ENCODE results near the gene MPRIP. TPM values are rescaled to one million over a fixed set of nuclear protein-coding genes. Genes with fewer than 3 reads are reported as not detected.

Gene MPRIP
- total RNA-seq, 2 experiments from 2014 or later: 145 to 157 TPM

DNA sequence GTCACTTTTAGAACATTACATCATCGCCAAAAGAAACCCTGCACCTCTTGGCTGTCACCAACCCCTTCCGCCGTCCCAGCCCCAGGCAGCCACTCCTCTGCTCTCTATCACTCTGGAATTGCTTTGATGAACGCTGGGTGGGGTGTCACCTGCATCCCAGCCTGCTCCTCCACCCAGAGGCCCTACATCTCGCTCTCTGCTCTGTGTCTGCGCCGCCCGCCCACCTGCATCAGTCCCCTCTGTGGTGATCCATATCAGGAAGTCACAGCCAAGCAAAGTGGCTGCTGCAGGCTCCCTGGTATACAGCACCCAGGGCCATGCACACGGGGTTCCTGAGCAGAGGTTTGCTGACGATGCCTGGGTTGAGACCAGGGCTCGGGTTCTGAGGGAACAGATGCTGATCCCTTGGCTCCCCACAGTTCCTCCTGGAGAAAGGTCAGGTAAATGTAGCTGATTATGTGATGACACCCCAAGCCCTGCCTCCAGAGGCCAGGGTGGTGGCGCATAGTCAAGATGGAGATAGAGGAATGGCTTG lies 30.8 kb downstream of the MPRIP start:
- intact Hi-C loops (cut with micrococcal nuclease): no loop called here
- no peaks in the 10 kb centered on the region for H3K27me3 Mint-ChIP-seq
- CTCF ChIA-PET: interaction anchor here (0.6 kb wide), 2 partner anchors 197 to 240 kb away, joined by 3 read pairs; no protein-coding TSS in a partner anchor

DNA sequence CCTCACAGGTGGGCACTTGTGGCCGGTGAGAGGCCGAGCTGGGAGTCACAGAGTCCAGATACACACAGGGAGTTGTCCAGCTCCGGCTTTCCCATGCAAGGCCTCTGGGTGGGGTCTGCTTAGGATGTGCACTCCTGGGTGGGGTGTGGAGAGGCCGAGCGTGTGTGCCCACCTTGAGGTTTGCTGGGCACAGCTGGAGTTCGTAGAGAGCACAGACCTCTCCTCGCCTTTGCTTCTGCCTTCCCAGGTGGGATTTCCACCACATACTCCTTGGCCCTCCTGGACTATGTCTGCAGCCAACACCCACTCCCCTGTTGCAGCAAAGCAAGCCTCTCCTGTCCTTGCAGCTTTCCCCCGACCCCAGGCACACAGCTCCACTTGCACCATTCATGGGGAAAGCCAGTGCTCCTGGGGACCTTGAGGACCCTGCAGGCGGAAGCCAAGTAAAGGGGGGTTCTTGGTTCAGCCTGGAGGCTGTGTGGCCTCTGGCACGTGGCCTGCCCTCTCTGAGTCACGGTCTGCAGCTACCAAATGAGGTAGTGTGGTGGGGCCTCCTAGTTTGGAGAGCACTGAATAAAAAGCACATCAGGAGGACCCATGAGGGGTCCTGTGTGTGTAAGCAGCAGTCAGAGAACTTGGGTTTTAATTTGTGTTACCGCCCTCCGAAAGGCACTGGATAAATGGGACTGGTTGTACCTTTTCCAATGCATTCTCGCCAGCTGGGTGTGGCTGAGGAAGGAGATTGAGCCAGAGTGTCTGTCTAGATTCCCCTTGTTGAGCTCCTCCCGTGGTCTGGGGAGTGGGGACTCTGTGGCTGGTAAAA lies 31.5 kb downstream of the MPRIP start:
- Mint-ChIP-seq H3K9me3 (peaks cover 8% of the 10 kb centered on the region), H3K36me3 (peaks cover 28% of the 10 kb centered on the region), H3K27me3 (no peaks in the 10 kb centered on the region), H3K27ac (no peak overlapping the region), H3K4me1 (ENCODE audit: low read depth) (peaks cover 43% of the 10 kb centered on the region), H3K4me3 (no peak overlapping the region)
- no peak for DNase-seq
- CTCF ChIA-PET: interaction anchor here (0.6 to 0.9 kb wide), 2 partner anchors 20 to 197 kb away, joined by 3 read pairs; no protein-coding TSS in a partner anchor
- intact Hi-C loops (cut with micrococcal nuclease): no loop called here
- POLR2A ChIA-PET: interaction anchor here (0.5 kb wide), 1 partner anchor 23 kb away, joined by 3 read pairs; no protein-coding TSS in a partner anchor

More for the DNA sequence above, 30.8 kb downstream of the MPRIP start:
- DNase-seq: no peak
- Mint-ChIP-seq H3K36me3 (peaks cover 28% of the 10 kb centered on the region), H3K9me3 (peaks cover 8% of the 10 kb centered on the region), H3K4me3 (no peak overlapping the region), H3K27ac (no peak overlapping the region), H3K4me1 (ENCODE audit: low read depth) (peaks cover 43% of the 10 kb centered on the region)
- POLR2A ChIA-PET: interaction anchor here (0.5 kb wide), 1 partner anchor 23 kb away, joined by 3 read pairs; no protein-coding TSS in a partner anchor

DNA sequence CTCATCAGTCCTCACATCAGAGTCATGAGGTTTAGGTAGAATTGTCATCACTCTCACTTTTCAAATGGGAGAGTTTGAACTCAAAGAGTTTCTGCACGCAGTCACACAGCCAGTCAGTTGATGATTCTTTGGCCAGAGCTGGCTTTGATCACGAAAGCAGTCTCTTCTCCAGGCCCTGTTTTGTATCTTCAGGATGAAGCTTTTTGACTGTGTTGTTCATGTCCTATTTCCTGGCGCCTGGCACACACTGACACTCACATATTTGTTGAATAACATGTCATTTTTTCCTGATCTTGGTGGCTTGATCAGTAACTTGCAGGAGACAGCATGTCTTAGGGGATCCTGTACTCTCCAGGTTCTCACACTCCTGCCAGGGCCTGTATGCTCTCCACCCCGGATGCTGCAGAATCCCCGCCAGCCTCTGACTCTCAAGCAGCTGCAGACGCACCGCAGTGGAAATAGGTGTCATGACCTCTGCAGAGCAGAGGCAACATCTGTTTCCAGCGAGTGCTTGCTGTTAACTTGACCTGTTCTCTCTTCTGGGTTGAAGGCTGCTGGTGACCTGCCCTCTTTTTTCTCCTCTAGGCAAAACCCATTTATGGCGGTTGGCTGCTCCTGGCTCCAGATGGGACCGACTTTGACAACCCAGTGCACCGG lies 33.0 kb downstream of the MPRIP start:
- Mint-ChIP-seq H3K4me3 (no peak overlapping the region), H3K36me3 (peaks cover 20% of the 10 kb centered on the region), H3K27me3 (no peaks in the 10 kb centered on the region), H3K27ac (no peak overlapping the region), H3K9me3 (peaks cover under 1% of the 10 kb centered on the region), H3K4me1 (ENCODE audit: low read depth) (peaks cover 40% of the 10 kb centered on the region)
- DNase-seq: no peak
- CTCF ChIA-PET: no interaction called here
- intact Hi-C loops (cut with micrococcal nuclease): no loop called here
- POLR2A ChIA-PET: interaction anchor here (0.5 kb wide), 1 partner anchor 21 kb away, joined by 3 read pairs; no protein-coding TSS in a partner anchor

DNA sequence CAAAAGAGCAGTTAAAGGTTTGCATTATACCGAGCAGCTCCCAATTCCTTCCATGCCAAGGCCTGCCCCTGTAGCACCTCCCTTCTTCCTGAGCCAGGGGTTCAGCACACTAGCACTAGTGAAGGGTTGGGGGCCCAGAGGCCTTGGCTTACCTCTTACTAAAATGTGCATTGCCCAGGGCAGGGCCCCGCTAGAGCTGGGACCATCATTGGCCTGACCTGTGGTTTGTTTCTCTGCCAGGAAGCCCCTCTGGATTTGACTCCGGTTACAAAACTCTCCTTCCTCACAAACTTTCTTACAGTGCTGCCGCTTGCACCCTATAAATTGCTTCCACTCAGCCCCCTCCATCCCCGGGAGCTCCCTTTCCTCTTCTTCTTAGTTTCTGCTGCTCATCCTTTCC lies 33.8 kb downstream of the MPRIP start:
- peaks cover 15% of the 10 kb centered on the region for H3K36me3 Mint-ChIP-seq
- H3K27me3 Mint-ChIP-seq: no peaks in the 10 kb centered on the region
- ChIA-PET POLR2A (no interaction called here), CTCF (no interaction called here)
- no peak overlapping the region for H3K27ac Mint-ChIP-seq
- peaks cover 34% of the 10 kb centered on the region for H3K4me1 Mint-ChIP-seq (ENCODE audit: low read depth)
- no peak overlapping the region for H3K4me3 Mint-ChIP-seq
- no peaks in the 10 kb centered on the region for H3K9me3 Mint-ChIP-seq
- no peak for DNase-seq
- intact Hi-C loops (cut with micrococcal nuclease): no loop called here

DNA sequence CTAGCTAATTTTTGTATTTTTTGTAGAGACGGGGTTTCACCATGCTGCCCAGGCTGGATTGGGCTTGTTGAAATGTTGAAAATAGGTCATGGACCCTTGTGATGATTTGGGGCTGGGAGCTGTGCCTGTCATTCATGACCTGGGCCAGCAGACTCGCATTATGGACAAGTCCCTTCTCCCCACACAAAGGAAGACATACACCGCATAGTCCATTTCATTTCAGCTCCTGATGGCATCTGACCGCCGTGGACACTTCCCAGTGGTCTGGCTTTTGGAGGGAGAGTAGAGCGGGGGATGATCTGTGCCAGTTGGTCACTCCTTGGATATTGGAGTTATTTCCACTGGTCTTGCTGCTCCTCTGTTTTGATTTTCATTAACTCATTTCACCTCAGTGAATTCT lies 34.8 kb downstream of the MPRIP start:
- H3K9me3 Mint-ChIP-seq: no peaks in the 10 kb centered on the region
- no peak for DNase-seq
- ChIA-PET CTCF (no interaction called here), POLR2A (no interaction called here)
- H3K27ac Mint-ChIP-seq: no peak overlapping the region
- H3K36me3 Mint-ChIP-seq: peaks cover 9% of the 10 kb centered on the region
- intact Hi-C loops (cut with micrococcal nuclease): no loop called here
- H3K4me1 Mint-ChIP-seq (ENCODE audit: low read depth): peaks cover 26% of the 10 kb centered on the region
- no peaks in the 10 kb centered on the region for H3K27me3 Mint-ChIP-seq
- H3K4me3 Mint-ChIP-seq: no peak overlapping the region

DNA sequence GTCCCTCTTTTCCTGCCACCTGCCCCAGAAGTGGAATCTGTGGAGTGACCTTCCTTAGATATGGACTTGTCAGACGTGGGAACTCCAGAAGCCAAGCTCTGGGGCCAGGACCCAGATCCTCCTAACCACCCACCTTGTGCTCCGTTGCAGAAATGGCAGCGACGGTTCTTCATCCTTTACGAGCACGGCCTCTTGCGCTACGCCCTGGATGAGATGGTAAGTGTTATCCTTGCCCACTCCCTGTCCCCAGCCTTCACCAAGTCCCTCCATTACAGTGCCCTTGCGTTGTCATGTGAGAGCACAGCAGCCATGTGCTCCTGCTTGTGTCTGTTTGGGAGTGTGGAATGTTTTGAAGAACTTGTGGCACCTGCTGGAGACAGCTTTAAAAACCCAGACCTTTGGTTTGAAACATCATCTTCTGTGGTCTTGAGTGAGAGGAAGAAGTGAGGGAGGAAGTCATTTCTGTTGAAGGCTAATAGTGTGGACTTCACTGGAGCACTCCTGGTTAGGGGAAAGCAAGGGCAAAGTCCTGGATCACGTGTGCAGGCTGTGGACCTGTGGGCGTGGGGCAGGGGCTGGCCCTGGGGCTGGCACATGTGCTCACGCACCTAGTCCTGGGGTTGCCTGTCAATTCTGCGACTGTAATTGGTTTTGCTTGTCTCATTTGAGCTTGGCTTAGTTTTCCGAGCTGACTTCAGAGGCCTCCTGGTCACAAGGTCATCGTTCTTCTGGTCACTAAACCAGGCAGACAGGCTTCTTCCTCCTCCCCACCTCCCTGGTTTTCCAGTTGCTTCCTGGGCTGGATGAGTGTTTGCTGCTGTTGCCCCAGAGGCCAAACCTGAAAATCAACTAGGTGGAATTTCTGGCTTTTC lies 35.8 kb downstream of the MPRIP start:
- no peaks in the 10 kb centered on the region for H3K27me3 Mint-ChIP-seq
- intact Hi-C loops (cut with micrococcal nuclease): no loop called here
- CTCF ChIA-PET: no interaction called here
- POLR2A ChIA-PET: no interaction called here
- no peak for DNase-seq
- H3K27ac Mint-ChIP-seq: no peak overlapping the region
- H3K4me3 Mint-ChIP-seq: no peak overlapping the region
- peaks cover 14% of the 10 kb centered on the region for H3K36me3 Mint-ChIP-seq
- H3K9me3 Mint-ChIP-seq: no peaks in the 10 kb centered on the region
- H3K4me1 Mint-ChIP-seq (ENCODE audit: low read depth): peaks cover 23% of the 10 kb centered on the region

DNA sequence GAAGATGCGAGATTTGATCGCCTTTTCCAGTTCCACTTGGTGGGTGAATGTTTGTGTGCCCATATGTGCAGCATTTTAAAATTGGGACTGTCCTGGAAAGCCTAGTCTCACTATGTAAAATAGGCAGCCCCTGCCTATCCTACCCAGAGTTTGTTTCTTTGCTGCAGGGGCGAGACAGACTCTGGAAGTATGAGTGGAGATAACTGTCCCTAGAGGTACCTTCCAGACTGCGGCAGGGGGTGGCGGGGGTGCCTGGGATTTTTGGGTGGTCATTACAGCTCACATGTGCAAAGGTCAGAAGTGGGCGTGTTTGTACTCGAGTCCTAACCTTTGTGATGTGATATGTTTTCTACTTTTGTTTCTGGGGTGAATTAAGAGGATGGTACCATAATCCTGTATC lies 36.6 kb downstream of the MPRIP start:
- DNase-seq: no peak
- peaks cover 20% of the 10 kb centered on the region for H3K4me1 Mint-ChIP-seq (ENCODE audit: low read depth)
- intact Hi-C loops (cut with micrococcal nuclease): no loop called here
- no peak overlapping the region for H3K4me3 Mint-ChIP-seq
- no peaks in the 10 kb centered on the region for H3K27me3 Mint-ChIP-seq
- CTCF ChIA-PET: no interaction called here
- H3K9me3 Mint-ChIP-seq: no peaks in the 10 kb centered on the region
- H3K36me3 Mint-ChIP-seq: peaks cover 15% of the 10 kb centered on the region
- POLR2A ChIA-PET: no interaction called here
- no peak overlapping the region for H3K27ac Mint-ChIP-seq

DNA sequence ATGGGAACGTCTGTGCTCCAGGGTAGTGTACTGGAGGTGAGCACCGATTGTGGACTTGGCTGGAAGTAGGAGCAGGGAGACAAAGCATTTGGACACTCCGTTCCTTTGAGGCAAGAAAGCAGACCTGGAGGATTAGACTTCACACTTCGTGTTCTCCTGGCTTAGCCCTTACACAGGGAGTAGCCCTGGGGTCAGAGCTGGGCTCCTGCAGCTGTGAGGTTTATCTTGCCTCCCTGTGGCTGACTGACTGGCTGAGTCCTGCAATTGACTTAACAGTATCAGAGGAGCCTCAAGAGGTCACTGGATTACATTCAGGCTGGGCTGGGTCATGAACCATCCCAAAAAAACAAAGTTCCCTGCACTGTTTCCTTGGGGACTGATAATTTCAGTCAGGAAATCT lies 37.1 kb downstream of the MPRIP start:
- Mint-ChIP-seq H3K4me3 (no peak overlapping the region), H3K4me1 (ENCODE audit: low read depth) (peaks cover 20% of the 10 kb centered on the region), H3K27ac (no peak overlapping the region), H3K36me3 (peaks cover 15% of the 10 kb centered on the region), H3K27me3 (no peaks in the 10 kb centered on the region), H3K9me3 (no peaks in the 10 kb centered on the region)
- DNase-seq: no peak
- POLR2A ChIA-PET: no interaction called here
- CTCF ChIA-PET: no interaction called here
- intact Hi-C loops (cut with micrococcal nuclease): no loop called here

DNA sequence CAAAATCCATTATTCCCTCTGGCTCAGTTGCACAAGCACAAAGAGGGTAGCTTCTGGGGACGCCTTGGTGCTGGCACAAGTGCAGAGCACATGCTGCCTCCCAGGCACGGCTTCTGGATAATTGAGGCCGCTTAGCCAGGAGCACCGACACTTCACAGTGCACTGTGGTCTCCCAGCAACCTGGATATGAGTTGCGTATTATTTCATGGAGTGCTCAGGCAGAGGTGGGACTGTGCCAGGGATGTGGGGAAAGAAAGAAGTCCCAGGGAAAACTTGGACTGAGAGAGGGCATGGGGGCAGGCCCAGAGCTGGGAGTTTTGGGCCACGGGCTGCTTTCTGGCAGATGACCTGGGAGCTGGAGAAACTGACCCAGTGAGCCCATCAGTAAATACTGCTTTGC lies 37.5 kb downstream of the MPRIP start:
- H3K9me3 Mint-ChIP-seq: no peaks in the 10 kb centered on the region
- intact Hi-C loops (cut with micrococcal nuclease): no loop called here
- DNase-seq: no peak
- ChIA-PET POLR2A (no interaction called here), CTCF (no interaction called here)
- H3K27me3 Mint-ChIP-seq: no peaks in the 10 kb centered on the region
- H3K36me3 Mint-ChIP-seq: peaks cover 15% of the 10 kb centered on the region
- no peak overlapping the region for H3K4me3 Mint-ChIP-seq
- H3K27ac Mint-ChIP-seq: no peak overlapping the region
- H3K4me1 Mint-ChIP-seq (ENCODE audit: low read depth): peaks cover 15% of the 10 kb centered on the region

DNA sequence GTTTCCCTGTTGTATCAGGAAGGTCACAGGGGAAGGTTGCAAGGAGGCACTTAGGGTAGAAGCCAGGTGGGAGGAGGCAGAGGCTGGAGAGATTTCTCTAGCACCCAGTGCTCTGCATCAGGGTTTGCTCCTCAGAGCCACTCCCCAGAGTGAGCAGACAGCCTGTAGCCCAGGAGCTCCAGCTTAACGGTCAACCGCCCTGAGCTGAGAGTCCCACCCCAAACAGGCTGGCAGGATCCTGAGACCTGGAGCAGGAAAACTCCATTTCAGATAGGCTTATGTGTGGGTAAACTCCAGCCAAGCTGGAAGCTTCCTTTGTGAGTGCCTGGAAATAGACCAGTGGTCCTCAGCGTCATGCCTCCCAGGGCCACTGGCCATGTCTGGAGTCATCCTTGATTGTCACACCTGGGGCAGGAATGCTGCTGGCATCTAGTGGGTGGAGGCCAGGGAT lies 37.9 kb downstream of the MPRIP start:
- no peaks in the 10 kb centered on the region for H3K9me3 Mint-ChIP-seq
- CTCF ChIA-PET: no interaction called here
- DNase-seq: no peak

DNA sequence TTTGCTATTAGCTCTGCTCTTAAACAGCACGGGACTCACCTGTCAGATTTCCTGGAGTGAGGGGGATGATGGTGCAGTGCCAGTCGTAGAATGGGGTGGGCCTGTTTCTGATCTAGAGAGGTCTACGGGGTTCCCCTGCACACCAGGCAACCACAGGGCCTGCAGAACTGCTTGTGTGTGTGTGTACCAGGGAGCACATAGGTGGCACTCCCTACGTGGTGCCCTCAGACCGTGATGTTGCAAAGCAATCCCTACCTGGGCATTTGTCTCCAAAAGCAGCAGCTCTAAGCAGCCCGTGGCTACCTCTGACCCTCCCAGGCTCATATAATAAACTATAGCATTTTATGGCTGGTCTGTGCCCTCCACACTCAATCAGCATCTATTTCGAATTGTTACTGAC lies 38.5 kb downstream of the MPRIP start:
- POLR2A ChIA-PET: no interaction called here
- Mint-ChIP-seq H3K4me1 (ENCODE audit: low read depth) (peaks cover 7% of the 10 kb centered on the region), H3K27ac (no peak overlapping the region), H3K36me3 (peaks cover 15% of the 10 kb centered on the region), H3K9me3 (no peaks in the 10 kb centered on the region), H3K27me3 (no peaks in the 10 kb centered on the region), H3K4me3 (no peak overlapping the region)
- no peak for DNase-seq
- CTCF ChIA-PET: no interaction called here
- intact Hi-C loops (cut with micrococcal nuclease): no loop called here

More for the DNA sequence above, 37.9 kb downstream of the MPRIP start:
- Mint-ChIP-seq H3K4me3 (no peak overlapping the region), H3K27ac (no peak overlapping the region), H3K27me3 (no peaks in the 10 kb centered on the region), H3K36me3 (peaks cover 15% of the 10 kb centered on the region), H3K4me1 (ENCODE audit: low read depth) (peaks cover 11% of the 10 kb centered on the region)
- intact Hi-C loops (cut with micrococcal nuclease): no loop called here
- POLR2A ChIA-PET: no interaction called here

Data from activated CD4-positive, alpha-beta memory T cell treated with anti-CD3 and anti-CD28 coated beads for 36 hours (primary cell).